Astrocyte of the spinal cord (primary cell): Measurements from ENCODE around the gene ROR2.

Source experiments
- DNase-seq: peaks from one replicate; pipeline ENCODE4 v3.0.0; 2011; ENCODE audit warnings: low read depth, low spot score
- H3K4me3 ChIP-seq: 2 replicates; pipeline ENCODE4 v1.5.1; 2011; ENCODE audit warnings: low read depth, mild to moderate bottlenecking, low read length, moderate library complexity
- CTCF ChIP-seq: IDR thresholded peaks from 2 replicates; pipeline ENCODE4 v1.5.1; 2012; ENCODE audit warnings: low read depth, mild to moderate bottlenecking, low read length, inconsistent platforms
- in situ Hi-C: cut with HindIII; loops from 2 replicates; pipeline ENCODE4 v1.10.0; 2017; ENCODE audit warnings: low sequenced_read_pairs

ROR2 gene

GRCh38 chr9:91903126-91903911, 46.7 kb downstream of the ROR2 start:
- TF ChIP-seq CTCF, result no peak
- in situ Hi-C loops, result no loop called here
- DNase-seq, result no peak
- H3K4me3 ChIP-seq, result no peak overlapping the region

- in situ Hi-C loops, result no loop called here
- no peak overlapping the region for H3K4me3 ChIP-seq
These were observed 47.4 kb downstream of the ROR2 start for GRCh38 chr9:91902475-91903125.

GRCh38 chr9:91900797-91901177, 49.2 kb downstream of the ROR2 start:
- in situ Hi-C loops, result no loop called here
- no peak overlapping the region for H3K4me3 ChIP-seq
- no peak for DNase-seq
- no peak for TF ChIP-seq CTCF

More at GRCh38 chr9:91902475-91903125, 47.4 kb downstream of the ROR2 start:
- TF ChIP-seq CTCF, result no peak
- DNase-seq, result no peak

GRCh38 chr9:91900055-91900796, 49.8 kb downstream of the ROR2 start:
- in situ Hi-C loops, result no loop called here
- DNase-seq, result no peak
- H3K4me3 ChIP-seq, result no peak overlapping the region
- no peak for TF ChIP-seq CTCF

GRCh38 chr9:91899594-91899993, 50.4 kb downstream of the ROR2 start:
- no peak for TF ChIP-seq CTCF

GRCh38 chr9:91899219-91899563, 50.8 kb downstream of the ROR2 start:
- in situ Hi-C loops, result no loop called here
- no peak for TF ChIP-seq CTCF
- DNase-seq, result no peak
- no peak overlapping the region for H3K4me3 ChIP-seq

More at GRCh38 chr9:91899594-91899993, 50.4 kb downstream of the ROR2 start:
- no peak overlapping the region for H3K4me3 ChIP-seq
- in situ Hi-C loops, result no loop called here
- DNase-seq, result no peak
